ENCODE data around the gene CCDC54.
A peak's percentile ranks its signal among the peaks of the same experiment; 100 is the strongest.

The CCDC54 gene

DNA sequence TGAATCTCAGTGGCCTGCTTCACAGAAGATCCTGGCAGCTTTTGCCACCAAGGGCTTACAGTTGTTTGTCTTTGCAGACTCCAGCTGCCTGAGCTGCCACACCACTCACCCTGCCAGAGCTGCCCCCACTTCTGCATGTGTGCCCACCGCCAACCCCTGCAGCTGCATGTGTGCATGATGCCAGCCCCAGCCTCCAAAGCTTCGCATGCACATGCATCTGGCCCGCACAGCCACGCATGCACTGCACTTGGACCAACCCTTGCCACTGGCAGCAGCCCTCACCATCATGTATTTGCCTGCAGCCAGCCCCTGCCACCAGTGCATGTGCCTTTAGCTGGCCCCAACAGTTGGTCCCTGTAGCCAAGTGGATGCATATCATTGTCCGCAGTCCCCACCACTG, 31.3 kb downstream of the CCDC54 start:
- no peak for DNase-seq
- no peak for TF ChIP-seq POLR2A (IDR thresholded peaks at IDR 0.05; ENCODE audit: low read length)
- no peak for TF ChIP-seq GATA1 (IDR thresholded peaks at IDR 0.05; ENCODE audit: low read depth, low read length)

DNA sequence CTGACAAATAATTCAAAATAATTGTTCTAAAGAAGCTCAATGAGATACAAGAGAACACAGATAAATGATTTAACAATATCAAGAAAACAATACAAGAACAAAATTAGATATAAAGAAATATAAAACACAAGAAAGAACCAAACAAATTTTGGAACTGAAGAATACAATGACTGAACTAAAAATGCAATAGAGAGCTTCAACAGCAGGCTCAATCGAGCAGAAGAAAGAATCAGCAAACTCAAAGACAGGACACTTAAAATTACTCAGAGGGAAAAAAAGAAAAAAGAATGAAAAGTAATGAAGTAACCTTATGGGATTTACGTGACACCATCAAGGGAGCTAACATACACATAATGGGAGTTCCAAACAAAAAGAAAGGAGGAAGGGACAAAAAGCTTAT, 32.1 kb downstream of the CCDC54 start:
- TF ChIP-seq GATA1 (IDR thresholded peaks at IDR 0.05; ENCODE audit: low read depth, low read length): no peak
- TF ChIP-seq POLR2A (IDR thresholded peaks at IDR 0.05; ENCODE audit: low read length): no peak
- peak; percentile 31 to 43 for DNase-seq

DNA sequence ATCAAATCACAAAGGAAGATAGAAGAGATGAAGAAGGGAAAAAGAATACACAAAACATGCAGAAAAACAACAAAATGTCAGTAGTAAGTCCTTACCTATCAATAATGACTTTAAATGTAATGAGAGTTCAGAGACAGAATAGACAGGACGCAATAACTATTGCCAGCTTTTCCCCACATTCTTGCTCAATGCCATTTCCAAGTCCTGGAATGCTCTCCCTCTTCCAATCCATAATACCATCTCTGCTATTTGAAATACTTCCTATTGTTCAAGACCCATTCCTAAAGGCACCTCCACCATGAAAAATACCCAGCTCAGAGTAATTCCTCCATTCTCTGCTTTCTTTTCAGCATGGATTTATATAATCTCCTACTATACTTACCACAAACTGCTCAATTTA, 33.4 kb downstream of the CCDC54 start:
- no peak for DNase-seq
- TF ChIP-seq POLR2A (IDR thresholded peaks at IDR 0.05; ENCODE audit: low read length) (no peak), GATA1 (IDR thresholded peaks at IDR 0.05; ENCODE audit: low read depth, low read length) (no peak)

DNA sequence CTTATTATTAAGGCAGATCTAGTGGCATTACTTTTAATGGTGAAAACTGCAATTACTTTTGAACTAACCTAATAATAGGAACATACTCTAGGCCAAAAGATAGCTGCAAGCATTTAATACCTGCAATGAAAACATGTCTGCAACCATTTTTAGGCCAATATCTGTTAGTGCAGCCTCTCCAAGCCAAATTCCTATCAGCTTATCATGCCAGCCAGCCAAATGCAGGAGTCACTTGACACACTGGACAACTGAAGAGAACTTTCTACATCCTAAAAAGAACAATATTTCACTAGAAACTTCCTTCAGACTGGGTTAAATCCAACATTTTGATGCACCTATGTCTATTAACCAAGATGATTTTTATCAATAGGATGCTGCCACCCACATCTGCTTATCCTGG, 33.8 kb downstream of the CCDC54 start:
- no peak for TF ChIP-seq POLR2A (IDR thresholded peaks at IDR 0.05; ENCODE audit: low read length)
- no peak for TF ChIP-seq GATA1 (IDR thresholded peaks at IDR 0.05; ENCODE audit: low read depth, low read length)

DNA sequence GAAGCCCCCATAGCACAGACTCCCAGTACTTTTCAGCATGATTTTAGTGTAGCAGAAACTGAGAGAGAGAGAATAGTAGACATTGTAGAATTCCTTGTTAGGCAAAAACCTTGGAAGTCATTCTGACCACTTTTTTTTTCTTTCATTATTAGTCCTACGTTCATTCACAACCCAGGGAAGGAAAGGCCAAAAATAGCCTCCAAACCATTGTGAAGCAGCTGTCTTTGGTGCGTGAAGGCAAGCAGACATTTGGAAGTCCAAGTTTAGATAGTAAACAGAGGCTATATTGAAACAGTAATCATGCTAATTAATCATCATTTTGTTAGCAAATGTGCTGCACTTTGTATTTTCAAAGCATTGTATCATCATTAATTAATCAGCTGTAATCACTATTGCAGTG, 34.5 kb downstream of the CCDC54 start:
- DNase-seq: no peak
- no peak for TF ChIP-seq POLR2A (IDR thresholded peaks at IDR 0.05; ENCODE audit: low read length)
- TF ChIP-seq GATA1 (IDR thresholded peaks at IDR 0.05; ENCODE audit: low read depth, low read length): no peak

More for the DNA sequence above, 33.8 kb downstream of the CCDC54 start:
- peak; percentile 67 to 89 for DNase-seq

DNA sequence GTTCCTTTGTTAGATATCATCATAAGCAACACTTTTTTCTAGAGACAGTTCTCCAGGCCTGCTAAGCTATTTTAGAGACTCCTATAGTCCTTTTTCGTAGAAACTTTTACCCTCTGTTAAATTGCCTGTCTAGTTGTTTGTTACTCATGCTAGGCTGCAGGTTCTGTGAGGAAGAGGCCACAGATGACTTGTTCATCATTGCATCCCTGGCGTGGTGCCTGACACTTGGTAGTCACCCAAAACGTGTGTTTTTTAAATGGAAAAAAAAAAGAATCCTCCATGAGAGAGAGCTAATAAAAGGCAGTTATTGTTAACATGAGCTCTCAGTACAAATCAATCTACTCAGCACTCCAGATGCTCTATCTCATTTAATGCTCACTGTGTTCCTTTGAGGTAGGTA, 35.1 kb downstream of the CCDC54 start:
- no peak for TF ChIP-seq GATA1 (IDR thresholded peaks at IDR 0.05; ENCODE audit: low read depth, low read length)
- TF ChIP-seq POLR2A (IDR thresholded peaks at IDR 0.05; ENCODE audit: low read length): no peak
- peak; percentile 21 to 30 for DNase-seq

DNA sequence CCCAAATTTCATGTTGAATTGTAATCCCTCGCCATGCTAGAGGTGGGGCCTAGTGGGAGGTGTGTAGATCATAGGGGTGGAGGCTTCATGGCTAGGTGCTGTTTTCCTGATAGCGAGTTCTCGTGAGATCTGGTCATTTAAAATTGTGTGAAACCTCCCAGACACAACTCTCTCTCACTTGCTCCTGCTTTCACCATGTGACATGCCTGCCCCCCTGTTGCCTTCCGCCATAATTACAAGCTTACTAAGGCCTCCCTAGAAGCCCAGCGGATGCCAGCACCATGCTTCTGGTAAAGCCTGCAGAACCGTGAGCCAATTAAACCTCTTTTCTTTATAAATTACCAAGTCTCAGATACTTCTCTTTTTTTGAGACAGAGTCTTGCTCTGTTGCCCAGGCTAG, 36.0 kb downstream of the CCDC54 start:
- peak; percentile 9 to 39 for DNase-seq
- TF ChIP-seq GATA1 (IDR thresholded peaks at IDR 0.05; ENCODE audit: low read depth, low read length) (no peak), POLR2A (IDR thresholded peaks at IDR 0.05; ENCODE audit: low read length) (no peak)

DNA sequence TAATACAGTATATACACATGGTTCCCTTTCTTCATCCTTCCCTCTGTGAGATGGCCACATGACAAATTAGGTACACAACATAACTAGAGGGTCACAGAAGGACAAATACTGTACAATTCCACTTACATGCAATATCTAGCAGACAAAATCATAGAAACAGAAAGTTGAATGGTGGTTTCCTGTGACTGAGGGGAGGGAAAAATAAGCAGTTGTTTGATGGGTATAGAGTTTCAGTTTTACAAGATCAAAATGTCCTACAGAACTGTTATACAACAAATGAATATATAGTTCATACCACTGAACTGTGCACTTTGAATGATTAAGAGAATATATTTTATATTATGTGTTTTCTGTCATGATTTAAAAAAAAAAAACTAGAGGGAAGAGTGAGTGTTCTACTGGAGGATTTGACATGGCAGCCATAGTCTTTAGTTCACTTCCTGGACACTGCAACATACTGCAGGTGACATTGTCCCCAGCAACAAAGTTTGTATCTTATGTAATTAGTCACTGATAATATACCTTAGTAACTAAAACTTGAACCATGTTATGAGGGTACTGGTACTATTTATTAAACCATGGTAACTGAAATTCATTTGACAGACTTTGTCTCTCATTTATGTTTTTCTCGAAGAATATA, 37.2 kb downstream of the CCDC54 start:
- no peak for DNase-seq
- TF ChIP-seq POLR2A (IDR thresholded peaks at IDR 0.05; ENCODE audit: low read length) (no peak), GATA1 (IDR thresholded peaks at IDR 0.05; ENCODE audit: low read depth, low read length) (no peak)

DNA sequence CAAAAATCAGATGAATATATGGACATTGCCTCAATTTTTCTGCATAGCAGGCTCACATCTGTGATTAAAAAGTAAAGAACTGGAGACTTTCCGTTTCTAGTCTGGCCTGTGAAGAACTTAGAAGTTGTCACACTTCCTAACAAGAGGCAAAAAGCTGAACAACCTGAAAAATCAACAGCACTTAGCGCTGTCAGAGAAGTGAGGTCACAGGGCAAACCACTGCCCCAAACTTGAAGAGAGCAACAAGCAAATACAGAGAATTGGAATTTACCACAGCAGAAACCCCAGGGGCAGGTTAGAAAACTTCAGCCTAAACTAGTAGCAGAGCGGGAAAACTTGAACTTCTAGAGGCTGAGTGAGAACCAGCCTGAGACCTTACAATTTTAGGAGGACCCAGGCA, 38.9 kb downstream of the CCDC54 start:
- no peak for TF ChIP-seq GATA1 (IDR thresholded peaks at IDR 0.05; ENCODE audit: low read depth, low read length)
- TF ChIP-seq POLR2A (IDR thresholded peaks at IDR 0.05; ENCODE audit: low read length): no peak
- DNase-seq: no peak

DNA sequence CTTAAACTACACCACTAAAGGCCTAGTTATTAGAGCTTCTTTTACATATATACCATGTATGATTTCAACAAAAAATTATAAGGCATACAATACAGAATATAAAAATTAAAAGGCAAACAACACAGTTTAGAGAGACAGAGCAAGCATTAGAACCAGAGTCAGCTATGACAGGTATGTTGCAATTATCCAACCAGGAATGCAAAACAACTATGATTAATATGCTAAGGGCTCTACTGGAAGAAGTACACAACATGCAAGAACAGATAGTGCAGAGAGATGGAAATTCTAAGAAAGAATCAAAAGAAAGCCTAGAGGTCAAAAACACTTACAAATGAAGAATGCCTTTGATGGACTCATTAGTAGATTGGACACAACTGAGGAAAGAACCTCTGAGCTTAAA, 39.6 kb downstream of the CCDC54 start:
- TF ChIP-seq GATA1 (IDR thresholded peaks at IDR 0.05; ENCODE audit: low read depth, low read length) (no peak), POLR2A (IDR thresholded peaks at IDR 0.05; ENCODE audit: low read length) (no peak)
- DNase-seq: no peak

DNA sequence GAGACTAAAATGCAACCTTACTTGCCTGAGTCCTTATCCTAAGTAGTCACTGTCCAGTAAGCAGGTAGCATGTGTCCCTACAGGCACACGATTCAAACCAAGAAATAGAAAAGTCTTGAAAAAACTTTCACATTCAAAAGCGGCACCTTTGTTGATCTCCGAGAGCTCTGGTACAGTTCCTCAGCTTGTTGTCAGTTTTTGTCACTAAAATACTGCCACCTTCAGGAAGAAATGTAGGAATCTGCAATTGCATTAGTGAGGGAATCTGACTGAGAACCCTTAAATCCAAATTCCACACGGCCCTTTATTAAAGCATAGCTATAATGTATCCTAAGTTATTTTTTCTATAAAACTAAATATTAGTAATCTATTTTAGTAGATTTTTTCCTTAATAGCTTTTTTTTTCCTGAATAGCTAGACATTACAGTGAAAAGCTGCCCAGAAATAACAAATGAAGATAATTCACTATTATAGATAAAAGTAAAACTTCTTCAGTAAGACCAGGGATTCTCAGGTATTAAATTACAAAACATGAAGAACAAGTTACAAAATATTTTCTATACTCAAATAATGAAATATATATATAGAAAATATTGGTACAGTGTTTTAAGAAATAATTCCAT, 44.0 kb downstream of the CCDC54 start:
- no peak for TF ChIP-seq POLR2A (IDR thresholded peaks at IDR 0.05; ENCODE audit: low read length)
- no peak for TF ChIP-seq GATA1 (IDR thresholded peaks at IDR 0.05; ENCODE audit: low read depth, low read length)
- peak; percentile 77 to 82 for DNase-seq

DNA sequence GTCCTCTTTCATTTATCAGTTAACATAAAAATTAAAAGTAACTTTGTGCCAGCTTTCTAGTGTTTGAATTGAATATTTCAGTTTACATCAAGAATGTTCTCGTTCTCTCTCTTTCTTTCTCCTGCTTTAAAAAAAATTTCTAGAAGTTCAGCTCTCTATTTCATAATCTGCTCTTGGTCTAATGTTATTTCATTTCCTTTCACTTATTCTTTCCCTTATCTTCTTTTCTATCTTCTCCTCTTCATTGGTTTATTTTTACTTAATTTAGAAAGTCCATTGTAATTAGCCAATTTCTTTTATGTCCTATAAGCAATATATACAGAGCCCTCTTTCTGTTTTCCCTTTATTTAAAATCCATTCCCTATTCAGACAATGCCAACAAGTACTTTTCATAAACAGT, 44.6 kb downstream of the CCDC54 start:
- no peak for DNase-seq
- TF ChIP-seq POLR2A (IDR thresholded peaks at IDR 0.05; ENCODE audit: low read length) (no peak), GATA1 (IDR thresholded peaks at IDR 0.05; ENCODE audit: low read depth, low read length) (no peak)

DNA sequence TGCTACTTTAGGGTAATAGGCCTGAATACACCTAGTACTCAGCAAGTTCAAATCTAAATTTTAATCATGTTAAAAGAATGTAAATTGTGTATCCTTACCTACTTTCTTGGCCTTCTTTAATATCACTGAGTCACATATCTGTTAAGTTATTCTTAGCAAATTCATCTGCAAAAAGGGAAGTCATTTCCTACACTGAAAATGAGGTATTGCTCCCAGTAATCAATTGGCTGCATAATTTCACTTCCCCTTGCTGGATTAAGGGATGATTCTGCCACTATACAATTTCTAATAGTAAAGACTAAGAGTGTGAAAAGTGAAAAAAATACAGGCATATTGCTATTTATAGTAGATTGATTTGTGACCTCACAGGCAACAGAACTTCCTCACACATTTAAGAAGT, 47.8 kb downstream of the CCDC54 start:
- DNase-seq: no peak
- no peak for TF ChIP-seq POLR2A (IDR thresholded peaks at IDR 0.05; ENCODE audit: low read length)
- TF ChIP-seq GATA1 (IDR thresholded peaks at IDR 0.05; ENCODE audit: low read depth, low read length): no peak

DNA sequence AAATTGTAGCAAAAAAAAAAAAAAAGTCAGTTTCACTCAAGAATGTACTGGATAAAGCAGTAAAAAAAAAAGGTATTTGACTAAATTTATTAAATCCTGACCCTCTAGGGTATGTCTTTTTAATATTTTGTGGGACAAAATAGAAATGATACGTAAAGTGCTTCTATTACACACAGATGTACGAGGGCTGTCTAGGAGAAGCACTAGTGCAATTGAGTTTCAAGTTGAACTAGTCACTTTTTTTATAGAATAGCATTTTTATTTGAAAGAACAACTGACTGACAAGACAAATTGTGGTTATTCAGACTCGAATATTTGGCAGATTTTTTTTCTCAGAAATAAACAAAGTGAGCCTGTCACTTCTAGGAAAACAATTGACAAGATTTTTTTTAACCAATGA, 49.0 kb downstream of the CCDC54 start:
- TF ChIP-seq POLR2A (IDR thresholded peaks at IDR 0.05; ENCODE audit: low read length): no peak
- no peak for TF ChIP-seq GATA1 (IDR thresholded peaks at IDR 0.05; ENCODE audit: low read depth, low read length)
- DNase-seq: no peak
